D341Med (cell line): ENCODE data around the gene ZNF500.

Experiments used
- DNase-seq: peaks from one replicate; pipeline ENCODE4 v3.0.0; 2012; ENCODE audit warnings: low spot score

ZNF500 gene

GRCh38 chr16:4704913-4705312, 62.0 kb downstream of the ZNF500 start:
- DNase-seq: no peak

GRCh38 chr16:4704491-4704890, 62.5 kb downstream of the ZNF500 start:
- DNase-seq: no peak

- no peak for DNase-seq
Measured at GRCh38 chr16:4703906-4704305, 63.1 kb downstream of the ZNF500 start.

- DNase-seq: no peak
Measured at GRCh38 chr16:4702466-4702808, 64.5 kb downstream of the ZNF500 start.

GRCh38 chr16:4701791-4702465, 65.0 kb downstream of the ZNF500 start:
- no peak for DNase-seq

- DNase-seq: no peak
Measured at GRCh38 chr16:4700997-4701743, 65.8 kb downstream of the ZNF500 start.

- DNase-seq: no peak
Measured at GRCh38 chr16:4700380-4700996, 66.5 kb downstream of the ZNF500 start.

GRCh38 chr16:4699046-4699556, 67.9 kb downstream of the ZNF500 start:
- DNase-seq: no peak

GRCh38 chr16:4698321-4699045, 68.5 kb downstream of the ZNF500 start:
- DNase-seq: no peak
